ENCODE data around the gene SLC25A11. TPM values are rescaled to one million over a fixed set of nuclear protein-coding genes. Genes with fewer than 3 reads are reported as not detected.
"Not testable (repeated sequence)": the region's sequence is repeated elsewhere in the genome, so short reads cannot be mapped to it uniquely, and the experiment has no call there.

Gene SLC25A11
- total RNA-seq, 3 donors from 2014 or later: 38.8 to 48.5 (median 42.6) TPM

DNA sequence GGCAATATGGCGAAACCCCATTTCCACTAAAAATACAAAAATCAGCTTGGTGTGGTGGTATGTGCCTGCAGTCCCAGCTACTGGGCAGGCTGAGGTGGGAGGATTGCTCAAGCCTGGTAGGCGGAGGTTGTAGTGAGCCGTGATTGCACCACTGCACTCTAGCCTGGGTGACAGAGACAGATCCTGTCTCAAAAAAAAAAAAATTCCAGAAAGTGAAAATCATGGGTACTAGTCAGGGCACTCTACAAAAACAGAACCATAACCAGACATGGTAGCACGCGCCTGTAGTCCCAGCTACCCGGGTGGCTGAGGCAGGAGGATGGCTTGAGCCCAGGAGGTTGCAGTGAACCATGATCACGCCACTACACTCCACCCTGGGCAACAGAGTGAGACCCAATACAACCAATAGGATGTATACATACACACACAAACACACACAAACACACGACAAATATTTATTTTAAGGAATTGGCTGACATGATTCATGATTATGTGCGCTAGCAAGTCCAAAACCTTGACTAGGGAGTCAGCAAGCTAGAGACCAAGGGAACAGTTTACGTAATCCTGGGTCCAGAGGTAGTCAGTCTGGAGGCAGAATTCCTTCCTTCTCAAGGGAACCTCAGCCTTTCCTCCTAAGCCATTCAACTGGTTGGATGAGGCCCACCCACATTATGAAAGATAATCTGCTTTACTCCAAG lies 19.3 kb downstream of the SLC25A11 start:
- no peaks in the 10 kb centered on the region for H3K9me3 ChIP-seq
- H3K27me3 ChIP-seq: no peaks in the 10 kb centered on the region
- no peaks in the 10 kb centered on the region for H3K4me1 ChIP-seq
- intact Hi-C loops (cut with DNase I; ENCODE audit: low total_unique reads): no loop called here
- no peak for TF ChIP-seq POLR2A (IDR thresholded peaks at IDR 0.05)
- no peak for TF ChIP-seq POLR2AphosphoS5 (IDR thresholded peaks at IDR 0.05)
- TF ChIP-seq, protein P1, sequence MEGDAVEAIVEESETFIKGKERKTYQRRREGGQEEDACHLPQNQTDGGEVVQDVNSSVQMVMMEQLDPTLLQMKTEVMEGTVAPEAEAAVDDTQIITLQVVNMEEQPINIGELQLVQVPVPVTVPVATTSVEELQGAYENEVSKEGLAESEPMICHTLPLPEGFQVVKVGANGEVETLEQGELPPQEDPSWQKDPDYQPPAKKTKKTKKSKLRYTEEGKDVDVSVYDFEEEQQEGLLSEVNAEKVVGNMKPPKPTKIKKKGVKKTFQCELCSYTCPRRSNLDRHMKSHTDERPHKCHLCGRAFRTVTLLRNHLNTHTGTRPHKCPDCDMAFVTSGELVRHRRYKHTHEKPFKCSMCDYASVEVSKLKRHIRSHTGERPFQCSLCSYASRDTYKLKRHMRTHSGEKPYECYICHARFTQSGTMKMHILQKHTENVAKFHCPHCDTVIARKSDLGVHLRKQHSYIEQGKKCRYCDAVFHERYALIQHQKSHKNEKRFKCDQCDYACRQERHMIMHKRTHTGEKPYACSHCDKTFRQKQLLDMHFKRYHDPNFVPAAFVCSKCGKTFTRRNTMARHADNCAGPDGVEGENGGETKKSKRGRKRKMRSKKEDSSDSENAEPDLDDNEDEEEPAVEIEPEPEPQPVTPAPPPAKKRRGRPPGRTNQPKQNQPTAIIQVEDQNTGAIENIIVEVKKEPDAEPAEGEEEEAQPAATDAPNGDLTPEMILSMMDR (IDR thresholded peaks at IDR 0.05): no peak
- DNase-seq (ENCODE audit: low spot score in 2 of 2): no peak
- H3K4me3 ChIP-seq: no peak overlapping the region
- H3K36me3 ChIP-seq: no peaks in the 10 kb centered on the region
- H3K27ac ChIP-seq: peak overlapping the region in 1 of 2 donors; percentile 12

DNA sequence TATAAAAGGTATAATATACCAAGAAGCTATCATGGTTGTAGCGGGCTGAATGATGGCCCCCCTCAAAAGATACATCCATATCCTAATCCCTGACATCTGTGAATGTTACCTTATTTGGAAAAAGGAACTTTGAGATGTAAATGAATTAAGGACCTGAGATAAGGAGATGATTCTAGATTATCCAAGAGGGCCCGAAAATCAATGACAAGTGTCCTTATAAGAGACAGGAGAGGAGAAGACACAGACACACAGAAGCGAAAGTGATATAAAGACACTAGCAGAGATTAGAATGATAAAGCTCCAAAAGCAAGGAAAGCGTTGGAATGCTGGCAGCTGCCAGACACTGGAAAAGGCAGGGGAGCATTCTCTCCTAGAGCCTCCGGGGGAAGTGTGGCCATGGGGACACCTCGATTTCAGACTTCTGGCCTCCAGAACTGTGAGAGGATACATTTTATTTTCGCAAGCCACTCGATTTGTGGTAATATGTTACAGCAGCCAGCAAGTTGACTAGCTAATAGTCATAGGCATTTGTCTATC lies 20.3 kb downstream of the SLC25A11 start:
- intact Hi-C loops (cut with DNase I; ENCODE audit: low total_unique reads): no loop called here
- no peak for TF ChIP-seq POLR2A (IDR thresholded peaks at IDR 0.05)
- TF ChIP-seq POLR2AphosphoS5 (IDR thresholded peaks at IDR 0.05): no peak
- TF ChIP-seq, protein P1 (IDR thresholded peaks at IDR 0.05): no peak
- no peak for DNase-seq (ENCODE audit: low spot score in 2 of 2)
- H3K4me1 ChIP-seq: no peaks in the 10 kb centered on the region
- no peak overlapping the region for H3K4me3 ChIP-seq
- H3K36me3 ChIP-seq: no peaks in the 10 kb centered on the region
- H3K9me3 ChIP-seq: no peaks in the 10 kb centered on the region
- no peaks in the 10 kb centered on the region for H3K27me3 ChIP-seq
- peak overlapping the region in 1 of 2 donors; percentile 30 for H3K27ac ChIP-seq

GRCh38 chr17:4914551-4914950 lies 25.3 kb downstream of the SLC25A11 start:
- H3K27me3 ChIP-seq; H3K9me3 ChIP-seq; H3K36me3 ChIP-seq; DNase-seq (ENCODE audit: low spot score in 2 of 2); H3K4me3 ChIP-seq; H3K4me1 ChIP-seq; intact Hi-C loops (cut with DNase I; ENCODE audit: low total_unique reads); H3K27ac ChIP-seq: not testable (repeated sequence)

- no peak for DNase-seq (ENCODE audit: low spot score in 2 of 2)
- intact Hi-C loops (cut with DNase I; ENCODE audit: low total_unique reads): no loop called here
- no peaks in the 10 kb centered on the region for H3K4me1 ChIP-seq
- H3K9me3 ChIP-seq: no peaks in the 10 kb centered on the region
- H3K36me3 ChIP-seq: no peaks in the 10 kb centered on the region
- no peaks in the 10 kb centered on the region for H3K27me3 ChIP-seq
- TF ChIP-seq, protein P1 (IDR thresholded peaks at IDR 0.05): no peak
- no peak for TF ChIP-seq POLR2A (IDR thresholded peaks at IDR 0.05)
- no peak overlapping the region for H3K4me3 ChIP-seq
- H3K27ac ChIP-seq: no peak overlapping the region
These were observed 25.9 kb downstream of the SLC25A11 start for GRCh38 chr17:4913994-4914393.

DNA sequence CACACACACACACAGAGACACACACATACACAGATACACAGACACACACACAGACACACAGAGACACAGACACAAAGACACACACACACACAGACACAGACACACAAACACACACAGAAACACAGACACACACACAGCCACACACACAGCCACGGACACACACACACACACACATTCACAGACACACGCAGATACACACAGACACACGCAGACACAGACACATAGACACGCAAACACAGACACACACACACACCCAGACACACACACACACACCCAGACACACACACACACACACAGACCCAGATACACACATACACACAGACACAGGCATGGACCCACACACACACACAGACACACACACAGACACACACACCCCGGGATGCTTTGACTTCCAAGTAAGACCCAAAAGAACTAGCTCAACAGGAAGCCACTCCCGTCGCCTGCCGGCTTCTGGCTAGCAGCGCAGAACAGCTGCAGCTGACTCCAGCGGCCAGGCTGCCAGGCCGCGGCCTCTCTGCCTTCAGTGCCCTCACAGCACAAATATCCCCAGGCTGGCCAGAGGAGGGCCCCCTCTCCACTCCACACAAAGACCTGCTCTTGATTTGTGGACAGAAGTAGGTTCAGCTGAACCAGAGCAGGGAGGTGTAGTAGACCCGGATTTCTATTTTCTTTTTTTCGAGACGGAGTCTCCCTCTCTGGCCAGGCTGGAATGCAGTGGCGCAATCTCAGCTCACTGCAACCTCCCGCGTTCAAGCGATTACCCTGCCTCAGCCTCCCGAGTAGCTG lies 30.9 kb downstream of the SLC25A11 start:
- peak; percentile 30 to 70 (median 59) for TF ChIP-seq POLR2AphosphoS5 (IDR thresholded peaks at IDR 0.05)
- TF ChIP-seq, protein P1 (IDR thresholded peaks at IDR 0.05): peak; percentile 66 to 91 (median 83)
- no peak for TF ChIP-seq POLR2A (IDR thresholded peaks at IDR 0.05)
- H3K27ac ChIP-seq: peak overlapping the region; percentile 89 to 91
- intact Hi-C loops (cut with DNase I; ENCODE audit: low total_unique reads): loop anchor here (10.0 kb wide), 1 partner anchor 76 kb away; the partner anchor contains the start of gene CAMTA2
- no peaks in the 10 kb centered on the region for H3K9me3 ChIP-seq
- H3K27me3 ChIP-seq: no peaks in the 10 kb centered on the region
- H3K4me3 ChIP-seq: peak overlapping the region in 2 of 3 donors; percentile 13 to 23
- H3K4me1 ChIP-seq: no peaks in the 10 kb centered on the region
- H3K36me3 ChIP-seq: no peaks in the 10 kb centered on the region
- peak; percentile 88 to 94 for DNase-seq (ENCODE audit: low spot score in 2 of 2)
